Heart right ventricle (tissue), 16 donors: ENCODE results near the gene OR56B1. TPM values are rescaled to one million over a fixed set of nuclear protein-coding genes. Genes with fewer than 3 reads are reported as not detected.
"Not testable (repeated sequence)": the region's sequence is repeated elsewhere in the genome, so short reads cannot be mapped to it uniquely, and the experiment has no call there.

Experiments used
- ATAC-seq, 8 donors: fragments of 200-7000 bp; cut with Tn5 transposase; one replicate each; pipeline ENCODE4 v1.9.1; 2020; ENCODE audit warnings: mild to moderate bottlenecking in 8 of 8, moderate library complexity in 8 of 8, moderate number of reproducible peaks in 1 of 8
- DNase-seq, 2 donors: peaks; one replicate each; pipeline ENCODE4 v3.0.0-alpha.2; 2020
- H3K27ac ChIP-seq, 10 donors: fragments of 200-600 bp; sonication (generic) in 2 of 10; one replicate each; pipeline versions ENCODE4 v1.5.0 to v1.8.0; 2020 to 2022; ENCODE audit warnings: mild to moderate bottlenecking in 3 of 10
- H3K27me3 ChIP-seq, 7 donors: fragments of 200-600 bp; one replicate each; pipeline ENCODE4 v1.8.0; 2021 to 2022; ENCODE audit warnings: mild to moderate bottlenecking in 2 of 7
- H3K36me3 ChIP-seq, 9 donors: fragments of 200-600 bp; sonication (generic) in 1 of 9; one replicate each; pipeline versions ENCODE4 v1.5.0 to v1.8.0; 2020 to 2022; ENCODE audit warnings: mild to moderate bottlenecking in 2 of 9
- H3K4me1 ChIP-seq, 9 donors: fragments of 200-600 bp; sonication (generic) in 1 of 9; one replicate each; pipeline versions ENCODE4 v1.5.0 to v1.8.0; 2020 to 2022; ENCODE audit warnings: mild to moderate bottlenecking in 4 of 9
- H3K4me3 ChIP-seq, 10 donors: fragments of 200-600 bp; sonication (generic) in 2 of 10; one replicate each; pipeline versions ENCODE4 v1.5.0 to v1.8.0; 2020 to 2022; ENCODE audit warnings: mild to moderate bottlenecking in 7 of 10, moderate library complexity in 2 of 10
- H3K9me3 ChIP-seq, 11 donors: fragments of 200-600 bp in 10 of 11; sonication (generic) in 2 of 11; one replicate each; pipeline versions ENCODE4 v1.5.0 to v1.8.0; 2013 to 2022; ENCODE audit warnings: mild to moderate bottlenecking in 2 of 11, control low read depth in 1 of 11, moderate library complexity in 1 of 11
- CTCF ChIP-seq, 9 donors: fragments of 200-600 bp; sonication (generic) in 2 of 9; IDR thresholded peaks; one replicate each; pipeline versions ENCODE4 v1.5.0 to v1.8.0; 2021 to 2022; ENCODE audit warnings: antibody characterized with exemption in 9 of 9, mild to moderate bottlenecking in 5 of 9, moderate library complexity in 1 of 9
- WGBS, 2 donors: extraction: QIAGEN DNeasy Blood & Tissue Kit; methylation state at CpG; one replicate each; pipeline ENCODE4 v1.1.7; 2013; ENCODE audit warnings: inconsistent platforms in 1 of 2; 5-methylcytosine and 5-hydroxymethylcytosine counted together
- intact Hi-C, 10 donors: fragments of 100-400 bp; cut with DNase I; formaldehyde crosslinking; loops; one replicate each; pipeline versions ENCODE4 v1.11.1 to v1.14.2; 2022
- polyA plus RNA-seq, 2 donors: library from polyadenylated mRNA; stranded (reverse); fragments of 200-250 nt; gene quantifications; one replicate each; pipeline ENCODE4 v1.2.3, GENCODE V29; 2013
- total RNA-seq, 10 donors: library from RNA; stranded (reverse); fragmentation: NEBNext Ultra II Directional in 3 of 10; extraction: Animal tissue kit (Norgen Biotek cat#: 25700) in 3 of 10; gene quantifications; one replicate each; pipeline versions ENCODE4 v1.2.1 to v1.2.4, GENCODE V29; 2021 to 2023
- donor health status: Arrhythmogenic right ventricular cardiomyopathy.
- donor health status: ischemic (EF 13 %, LVEDD 7.1; RV severe dilation, severe dysfunction).
- donor health status: healthy with polysubstance abuse.
- donor health status: DM: no; HTN: yes; CAD: no.
- donor health status: DM: no; HTN: no; CAD: no.
- donor health status: ischemic (EF 25% LVEDD 6.9; RV normal size, moderate dysfunction).
- donor health status: ischemic (EF 25% LVEDD 5.7; RV mildly dilated, moderate dysfunction).
- donor health status: healthy.
- donor health status: DM: yes; HTN: yes; CAD: no.
- donor health status: Ischemic cardiomyopathy.
- donor health status: ischemic (EF 35%, LVEDD 5.7; RV mildly dilated, moderate dysfunction).
- donor health status: nonischemic (EF 11% LVEDD 7.7; RV severe dilation, severe dysfunction).
- donor health status: DM: yes; HTN: yes; CAD: no.
- donor health status: PGD.
- donor health status: ischemic (EF 29% LVEDD 5.4; RV normal size, mild dysfunction).
- donor health status: nonischemic (EF 23%, LVEDD 6.1; RV moderate dilation, normal function).

Gene OR56B1
- total and polyA plus RNA-seq, 12 donors = not detected

- Histone ChIP-seq H3K4me3 (peak overlapping the region; percentile 16 to 69 (median 58)), H3K27me3 (no peaks in the 10 kb centered on the region), H3K27ac (peak overlapping the region; percentile 41 to 95 (median 88)), H3K36me3 (peaks cover 0 to 22% (median 0%) of the 10 kb centered on the region in 9 donors), H3K9me3 (no peaks in the 10 kb centered on the region), H3K4me1 (peaks cover 0 to 50% (median 27%) of the 10 kb centered on the region in 9 donors)
- no peak for TF ChIP-seq CTCF (IDR thresholded peaks at IDR 0.05)
- 31 to 44% methylated on average over 5 of the region's 5 CpGs for WGBS, 2 donors
- DNase-seq (no peak), ATAC-seq (peak in 5 of 8 donors; percentile 21 to 49 (median 47))
- intact Hi-C loops = no loop called here
Measured at GRCh38 chr11:5690736-5691135, 45.5 kb upstream of the OR56B1 start.

DNA sequence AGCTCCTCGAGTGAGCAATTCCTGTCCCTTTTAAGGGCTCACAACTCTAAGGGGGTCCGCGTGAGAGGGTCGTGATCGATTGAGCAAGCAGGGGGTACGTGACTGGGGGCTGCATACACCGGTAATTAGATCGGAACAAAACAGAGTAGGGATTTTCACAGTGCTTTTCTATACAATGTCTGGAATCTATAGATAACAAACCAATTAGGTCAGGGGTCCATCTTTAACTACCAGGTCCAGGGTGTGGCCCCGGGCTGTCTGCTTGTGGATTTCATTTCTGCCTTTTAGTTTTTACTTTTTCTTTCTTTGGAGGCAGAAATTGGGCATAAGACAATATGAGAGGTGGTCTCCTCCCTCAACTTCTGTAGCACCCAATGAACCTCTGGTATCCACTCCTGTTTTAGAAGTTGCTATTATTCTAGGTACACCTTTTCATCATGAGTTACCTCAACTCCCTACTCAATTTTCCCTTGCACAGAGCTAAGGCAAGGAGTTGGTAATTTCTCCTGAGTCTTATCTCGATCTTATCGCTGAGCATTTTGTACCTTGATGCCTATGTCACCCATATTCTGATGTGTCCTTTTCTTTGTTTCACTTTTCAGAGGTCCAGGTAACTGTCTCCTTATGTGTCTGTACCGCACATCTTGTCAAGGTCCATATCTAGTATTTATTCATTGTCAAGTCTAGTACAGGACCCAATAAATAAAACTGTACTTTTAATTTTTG is 44.8 kb upstream of the OR56B1 start:
- H3K27me3 ChIP-seq, DNase-seq, ATAC-seq, H3K9me3 ChIP-seq, intact Hi-C loops: not testable (repeated sequence)
- WGBS, 2 donors = 59 to 73% methylated on average over 12 of the region's 12 CpGs
- Histone ChIP-seq H3K27ac (peak overlapping the region; percentile 41 to 95 (median 88)), H3K4me1 (peaks cover 0 to 49% (median 26%) of the 10 kb centered on the region in 9 donors), H3K4me3 (peak overlapping the region; percentile 16 to 69 (median 58)), H3K36me3 (peaks cover 0 to 29% (median 0%) of the 10 kb centered on the region in 9 donors)

- peaks cover 0 to 34% (median 5%) of the 10 kb centered on the region in 9 donors for H3K36me3 ChIP-seq
- intact Hi-C loops = no loop called here
- H3K27ac ChIP-seq = peak overlapping the region in 7 of 10 donors; percentile 17 to 95 (median 87)
- no peaks in the 10 kb centered on the region for H3K27me3 ChIP-seq
- peaks cover 0 to 51% (median 26%) of the 10 kb centered on the region in 9 donors for H3K4me1 ChIP-seq
- no peak for TF ChIP-seq CTCF (IDR thresholded peaks at IDR 0.05)
- H3K9me3 ChIP-seq = no peaks in the 10 kb centered on the region
- DNase-seq = no peak
- WGBS, 2 donors = 42 to 73% methylated on average over 3 of the region's 3 CpGs
- ATAC-seq = no peak
- peak overlapping the region in 8 of 10 donors; percentile 22 to 69 (median 59) for H3K4me3 ChIP-seq
Measured at GRCh38 chr11:5691964-5692361, 44.3 kb upstream of the OR56B1 start.

- no peak for DNase-seq
- TF ChIP-seq CTCF (IDR thresholded peaks at IDR 0.05) = no peak
- intact Hi-C loops = loop anchor here in 1 of 10 donors (5.0 kb wide), 1 partner anchor 113 kb away; the partner anchor contains the start of gene OR52N2
- H3K27me3 ChIP-seq = no peaks in the 10 kb centered on the region
- H3K27ac ChIP-seq = no peak overlapping the region
- no peaks in the 10 kb centered on the region for H3K9me3 ChIP-seq
- H3K4me1 ChIP-seq = peaks cover 0 to 37% (median 15%) of the 10 kb centered on the region in 9 donors
- H3K4me3 ChIP-seq = no peak overlapping the region
- H3K36me3 ChIP-seq = peaks cover 0 to 58% (median 6%) of the 10 kb centered on the region in 9 donors
- ATAC-seq = no peak
- 83 to 87% methylated on average over 1 of the region's 1 CpG for WGBS, 2 donors
Measured at GRCh38 chr11:5694642-5695041, 41.6 kb upstream of the OR56B1 start.

DNA sequence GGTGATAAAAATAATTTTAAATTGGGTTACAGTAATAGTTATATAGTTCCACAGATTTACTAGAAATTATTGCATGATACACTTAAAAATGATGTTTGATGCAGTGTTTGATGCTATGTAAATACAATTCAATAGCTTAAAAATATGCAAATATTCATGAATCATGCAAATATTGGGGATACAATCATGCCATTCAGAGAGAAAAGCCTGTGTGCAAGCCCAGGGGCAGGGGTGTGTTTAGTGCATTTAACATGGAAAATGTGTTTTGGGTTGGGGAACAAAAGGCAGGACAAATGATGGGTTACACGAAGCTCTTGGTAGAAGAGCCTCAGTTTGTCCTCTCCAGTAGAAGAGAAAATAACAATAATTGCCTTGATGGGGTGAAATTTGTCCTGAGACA is 40.7 kb upstream of the OR56B1 start:
- Histone ChIP-seq H3K9me3 (no peaks in the 10 kb centered on the region), H3K4me3 (no peak overlapping the region), H3K27me3 (no peaks in the 10 kb centered on the region), H3K27ac (peak overlapping the region in 2 of 10 donors; percentile 19 to 34), H3K4me1 (peaks cover 0 to 45% (median 15%) of the 10 kb centered on the region in 9 donors), H3K36me3 (peaks cover 0 to 67% (median 11%) of the 10 kb centered on the region in 9 donors)
- ATAC-seq (no peak), DNase-seq (no peak)
- TF ChIP-seq CTCF (IDR thresholded peaks at IDR 0.05) = no peak
- intact Hi-C loops = loop anchor here in 1 of 10 donors (5.0 kb wide), 1 partner anchor 112 kb away; the partner anchor contains the start of gene OR52N2
- WGBS, 2 donors = 75 to 88% methylated on average over 1 of the region's 1 CpG
